H9 (cell line): ENCODE results near the gene DHRSX. TPM values are rescaled to one million over a fixed set of nuclear protein-coding genes. Genes with fewer than 3 reads are reported as not detected.
"Not testable (repeated sequence)": the region's sequence is repeated elsewhere in the genome, so short reads cannot be mapped to it uniquely, and the experiment has no call there.

ENCODE experiments used
- DNase-seq: peaks from one replicate; pipeline ENCODE4 v3.0.0-alpha.2; 2017
- H2AFZ ChIP-seq: one replicate; pipeline ENCODE4 v1.6.1; 2013; ENCODE audit warnings: mild to moderate bottlenecking, low read length, control low read depth, moderate library complexity
- H2AK5ac ChIP-seq: 2 replicates; pipeline ENCODE4 v1.6.1; 2013; ENCODE audit warnings: low read length, control low read depth, mixed read lengths; ENCODE audit not compliant: insufficient read length
- H2BK120ac ChIP-seq: one replicate; pipeline ENCODE4 v1.6.1; 2013; ENCODE audit warnings: low read depth, mild to moderate bottlenecking, low read length, control low read depth, inconsistent platforms; ENCODE audit not compliant: poor library complexity, severe bottlenecking
- H2BK12ac ChIP-seq: 2 replicates; pipeline ENCODE4 v1.6.1; 2013; ENCODE audit warnings: low read length, control low read depth, mixed read lengths, low read depth; ENCODE audit not compliant: insufficient read length
- H2BK15ac ChIP-seq: 2 replicates; pipeline ENCODE4 v1.6.1; 2013; ENCODE audit warnings: low read depth, low read length, control low read depth
- H2BK20ac ChIP-seq: one replicate; pipeline ENCODE4 v1.6.1; 2013; ENCODE audit warnings: low read depth, mild to moderate bottlenecking, low read length, control low read depth, inconsistent platforms; ENCODE audit not compliant: poor library complexity, severe bottlenecking
- H2BK5ac ChIP-seq: 2 replicates; pipeline ENCODE4 v1.6.1; 2013; ENCODE audit warnings: low read length, control low read depth, mixed read lengths; ENCODE audit not compliant: insufficient read length
- H3K14ac ChIP-seq: 2 replicates; pipeline ENCODE4 v1.6.1; 2013; ENCODE audit warnings: low read length, control low read depth; ENCODE audit not compliant: insufficient read depth
- H3K18ac ChIP-seq: 2 replicates; pipeline ENCODE4 v1.6.1; 2013; ENCODE audit warnings: low read depth, mild to moderate bottlenecking, mixed read lengths, low read length, control low read depth; ENCODE audit not compliant: insufficient read length
- H3K23ac ChIP-seq: 2 replicates; pipeline ENCODE4 v1.6.1; 2013; ENCODE audit warnings: low read length, control low read depth, mixed read lengths, low read depth; ENCODE audit not compliant: insufficient read length
- H3K23me2 ChIP-seq: 2 replicates; pipeline ENCODE4 v1.6.1; 2013; ENCODE audit warnings: low read depth, mild to moderate bottlenecking, mixed read lengths, low read length, control low read depth; ENCODE audit not compliant: insufficient read length, poor library complexity, severe bottlenecking
- H3K27ac ChIP-seq: 2 replicates; pipeline ENCODE4 v1.5.1; 2013; ENCODE audit warnings: low read length, control low read depth, mixed read lengths, low read depth; ENCODE audit not compliant: insufficient read length
- H3K27me3 ChIP-seq: 2 replicates; pipeline ENCODE4 v1.6.1; 2013; ENCODE audit warnings: low read length, control low read depth, inconsistent platforms; ENCODE audit not compliant: insufficient read depth
- H3K4ac ChIP-seq: 2 replicates; pipeline ENCODE4 v1.6.1; 2013; ENCODE audit warnings: low read depth, mild to moderate bottlenecking, control low read depth, inconsistent platforms, low read length, moderate library complexity
- H3K4me1 ChIP-seq: 2 replicates; pipeline ENCODE4 v1.6.1; 2013; ENCODE audit warnings: low read length, control low read depth, inconsistent platforms; ENCODE audit not compliant: insufficient read depth
- H3K4me2 ChIP-seq: 2 replicates; pipeline ENCODE4 v1.6.1; 2013; ENCODE audit warnings: low read length, control low read depth, mixed read lengths; ENCODE audit not compliant: insufficient read length, insufficient read depth
- H3K56ac ChIP-seq: 2 replicates; pipeline ENCODE4 v1.6.1; 2013; ENCODE audit warnings: low read depth, mild to moderate bottlenecking, mixed read lengths, low read length, control low read depth; ENCODE audit not compliant: insufficient read length
- H3K79me1 ChIP-seq: 2 replicates; pipeline ENCODE4 v1.6.1; 2013; ENCODE audit warnings: low read depth, mild to moderate bottlenecking, moderate library complexity, low read length, control low read depth, inconsistent platforms; ENCODE audit not compliant: insufficient read depth, poor library complexity, severe bottlenecking
- H3K79me2 ChIP-seq: 2 replicates; pipeline ENCODE4 v1.6.1; 2013; ENCODE audit warnings: low read length, control low read depth, inconsistent platforms; ENCODE audit not compliant: insufficient read depth
- H3K9ac ChIP-seq: 2 replicates; pipeline ENCODE4 v1.6.1; 2013; ENCODE audit warnings: low read length, control low read depth, mixed read lengths; ENCODE audit not compliant: insufficient read length; ENCODE audit errors: extremely low read depth
- H3K9me3 ChIP-seq: one replicate; pipeline ENCODE4 v1.6.1; 2013; ENCODE audit warnings: low read depth, low read length, inconsistent platforms; ENCODE audit not compliant: control insufficient read depth
- H3T11ph ChIP-seq: one replicate; pipeline ENCODE4 v1.6.1; 2013; ENCODE audit warnings: mild to moderate bottlenecking, low read length, control low read depth, inconsistent platforms
- H4K20me1 ChIP-seq: one replicate; pipeline ENCODE4 v1.6.1; 2013; ENCODE audit not compliant: control insufficient read depth, insufficient read length, insufficient read depth
- H4K5ac ChIP-seq: 2 replicates; pipeline ENCODE4 v1.6.1; 2013; ENCODE audit warnings: low read depth, mild to moderate bottlenecking, mixed read lengths, low read length, control low read depth; ENCODE audit not compliant: insufficient read length
- H4K8ac ChIP-seq: replicated peaks from 2 replicates; pipeline ENCODE4 v1.6.1; 2013; ENCODE audit warnings: low read length, control low read depth, mixed read lengths, low read depth; ENCODE audit not compliant: insufficient read length
- H4K91ac ChIP-seq: 2 replicates; pipeline ENCODE4 v1.6.1; 2013; ENCODE audit warnings: low read depth, mild to moderate bottlenecking, moderate library complexity, mixed read lengths, low read length, control low read depth; ENCODE audit not compliant: insufficient read length
- H3K27ac Mint-ChIP-seq, 3 experiments: 2 replicates in 2 of 3; 3 replicates in 1 of 3; pipeline ENCODE4 v1.8.0; 2020 to 2021; ENCODE audit warnings: mixed read lengths in 3 of 3, mild to moderate bottlenecking in 1 of 3, moderate library complexity in 1 of 3
- H3K27me3 Mint-ChIP-seq: 2 replicates; pipeline ENCODE4 v1.8.0; 2021; ENCODE audit warnings: low read depth, mild to moderate bottlenecking, moderate library complexity, mixed read lengths
- H3K36me3 Mint-ChIP-seq, 3 experiments: 2 replicates in 2 of 3; 3 replicates in 1 of 3; pipeline ENCODE4 v1.8.0; 2020 to 2021; ENCODE audit warnings: low read depth in 3 of 3, mixed read lengths in 3 of 3; ENCODE audit not compliant: insufficient read depth in 1 of 3
- H3K4me1 Mint-ChIP-seq, 2 experiments: 2 replicates each; pipeline ENCODE4 v1.8.0; 2020; ENCODE audit warnings: mixed read lengths in 2 of 2
- H3K4me3 Mint-ChIP-seq, 2 experiments: 2 replicates in 1 of 2; 3 replicates in 1 of 2; pipeline ENCODE4 v1.8.0; 2020 to 2021; ENCODE audit warnings: mild to moderate bottlenecking in 2 of 2, mixed read lengths in 2 of 2, moderate library complexity in 1 of 2
- H3K9me3 Mint-ChIP-seq, 2 experiments: 2 replicates in 1 of 2; 3 replicates in 1 of 2; pipeline ENCODE4 v1.8.0; 2020; ENCODE audit warnings: mild to moderate bottlenecking in 2 of 2, mixed read lengths in 2 of 2, moderate library complexity in 1 of 2
- CTCF ChIP-seq: fragments of 200-600 bp; sonication (generic); conservative IDR thresholded peaks from 3 replicates; pipeline ENCODE4 v1.8.0; 2021; ENCODE audit warnings: antibody characterized with exemption, mild to moderate bottlenecking
- WGBS: extraction: QIAGEN DNeasy Blood & Tissue Kit; methylation state at CpG from one replicate; pipeline ENCODE4 v1.1.7; 2013; ENCODE audit warnings: missing lambda C conversion rate, low lambda C conversion rate, mixed read lengths; ENCODE audit not compliant: insufficient read length; ENCODE audit errors: extremely low coverage; 5-methylcytosine and 5-hydroxymethylcytosine counted together
- total RNA-seq: library from RNA; stranded (reverse); gene quantifications from 2 replicates; pipeline ENCODE4 v1.2.1, GENCODE V29; 2021

The DHRSX gene
- total RNA-seq, 1 experiment from 2014 or later, result 44.0 TPM

DNA sequence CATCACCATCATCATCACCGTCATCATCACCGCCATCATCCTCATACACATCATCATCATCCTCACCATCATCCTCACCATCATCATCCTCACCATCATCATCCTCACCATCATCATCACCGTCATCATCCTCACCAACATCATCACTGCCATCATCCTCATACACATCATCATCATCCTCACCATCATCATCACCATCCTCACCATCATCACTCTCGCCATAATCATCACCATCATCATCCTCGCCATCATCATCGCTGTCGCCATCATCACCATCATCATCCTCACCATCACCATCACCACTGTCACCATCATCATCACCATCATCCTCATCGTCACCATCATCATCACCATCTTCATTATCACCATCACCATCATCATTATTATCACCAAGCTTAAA, 19.8 kb upstream of the DHRSX start:
- Mint-ChIP-seq H3K36me3 (no peaks in the 10 kb centered on the region), H3K4me1 (peaks cover 17 to 26% of the 10 kb centered on the region in 2 experiments), H3K27me3 (no peaks in the 10 kb centered on the region), H3K4me3 (no peak overlapping the region), H3K9me3 (no peaks in the 10 kb centered on the region), H3K27ac (no peak overlapping the region)
- no peaks in the 10 kb centered on the region for H3K27me3 ChIP-seq
- H4K20me1 ChIP-seq, result no peaks in the 10 kb centered on the region
- no peaks in the 10 kb centered on the region for H3K23me2 ChIP-seq
- H3K4ac ChIP-seq, result no peak overlapping the region
- no peak overlapping the region for H2BK5ac ChIP-seq
- no peak overlapping the region for H2BK15ac ChIP-seq
- peaks cover 5% of the 10 kb centered on the region; the same call in 1 of the 2 replicates for H3K4me1 ChIP-seq
- no peak overlapping the region for H4K8ac ChIP-seq
- no peak overlapping the region for H2BK120ac ChIP-seq
- H3K56ac ChIP-seq, result no peak overlapping the region
- no peak overlapping the region for H2AK5ac ChIP-seq
- 100% methylated on average over 7 of the region's 8 CpGs for WGBS
- H2BK12ac ChIP-seq, result no peak overlapping the region
- no peak overlapping the region for H3K14ac ChIP-seq
- H2BK20ac ChIP-seq, result no peak overlapping the region
- no peak overlapping the region for H3T11ph ChIP-seq
- H3K9ac ChIP-seq, result no peak overlapping the region
- H3K27ac ChIP-seq, result no peak overlapping the region
- no peak for TF ChIP-seq CTCF
- no peak overlapping the region for H4K5ac ChIP-seq
- no peaks in the 10 kb centered on the region for H3K79me1 ChIP-seq
- no peak overlapping the region for H3K18ac ChIP-seq
- H4K91ac ChIP-seq, result no peak overlapping the region
- no peaks in the 10 kb centered on the region for H3K79me2 ChIP-seq
- no peak for DNase-seq
- no peak overlapping the region for H2AFZ ChIP-seq
- H3K9me3 ChIP-seq, result no peaks in the 10 kb centered on the region
- H3K23ac ChIP-seq, result no peak overlapping the region
- H3K4me2 ChIP-seq, result no peak overlapping the region

- peaks cover 14 to 24% of the 10 kb centered on the region in 2 experiments for H3K4me1 Mint-ChIP-seq
- not testable (repeated sequence) for H3K4me3 Mint-ChIP-seq, H3K9me3 ChIP-seq, H3K79me1 ChIP-seq, H2BK5ac ChIP-seq, H3K4me1 ChIP-seq, H4K20me1 ChIP-seq, H3K4me2 ChIP-seq, H3K9ac ChIP-seq, H3K27me3 ChIP-seq, H3K4ac ChIP-seq, H2BK15ac ChIP-seq, H2AK5ac ChIP-seq, H4K8ac ChIP-seq, H3K27me3 Mint-ChIP-seq, H3T11ph ChIP-seq, H3K27ac Mint-ChIP-seq, DNase-seq, H4K91ac ChIP-seq, H3K9me3 Mint-ChIP-seq, H2BK120ac ChIP-seq, H4K5ac ChIP-seq, H3K23ac ChIP-seq, H3K23me2 ChIP-seq, H3K27ac ChIP-seq, H2BK20ac ChIP-seq, H3K18ac ChIP-seq, H3K56ac ChIP-seq, H3K79me2 ChIP-seq, H2BK12ac ChIP-seq, H3K14ac ChIP-seq, H2AFZ ChIP-seq, H3K36me3 Mint-ChIP-seq
- 100% methylated on average over 1 of the region's 3 CpGs for WGBS
Observed at GRCh38 chrX:2519638-2520037, 18.9 kb upstream of the DHRSX start.
